Tibial nerve (tissue), 4 donors: Measurements from ENCODE around the gene VWF. TPM values are rescaled to one million over a fixed set of nuclear protein-coding genes. Genes with fewer than 3 reads are reported as not detected.
A peak's percentile ranks its signal among the peaks of the same experiment; 100 is the strongest.

Experiments
- DNase-seq, 2 donors: peaks; one replicate each; pipeline ENCODE4 v3.0.0-alpha.2; 2019; ENCODE audit warnings: low spot score in 2 of 2
- H3K27ac ChIP-seq, 4 donors: fragments of 200-600 bp; sonication (generic) in 3 of 4; one replicate each; pipeline ENCODE4 v1.5.1; 2017 to 2019; ENCODE audit warnings: mild to moderate bottlenecking in 1 of 4
- H3K27me3 ChIP-seq, 2 donors: fragments of 200-600 bp; sonication (generic) in 1 of 2; one replicate each; pipeline versions ENCODE4 v1.5.1 to v1.6.0; 2017 to 2019
- H3K36me3 ChIP-seq, 3 donors: fragments of 200-600 bp; sonication (generic); one replicate each; pipeline ENCODE4 v1.5.1; 2018 to 2019
- H3K4me1 ChIP-seq, 4 donors: fragments of 200-600 bp; sonication (generic) in 3 of 4; one replicate each; pipeline ENCODE4 v1.5.1; 2017 to 2019
- H3K4me3 ChIP-seq, 4 donors: fragments of 200-600 bp; sonication (generic) in 3 of 4; one replicate each; pipeline ENCODE4 v1.5.1; 2017 to 2019; ENCODE audit warnings: mild to moderate bottlenecking in 1 of 4, moderate library complexity in 1 of 4
- H3K9me3 ChIP-seq, 4 donors: fragments of 200-600 bp; sonication (generic) in 3 of 4; one replicate each; pipeline ENCODE4 v1.5.1; 2017 to 2019
- CTCF ChIP-seq, 5 experiments: fragments of 200-600 bp in 3 of 5; fragments of 450-650 bp in 2 of 5; sonication (generic) in 3 of 5; IDR thresholded peaks; one replicate each; pipeline ENCODE4 v1.5.1; 2016 to 2019; ENCODE audit warnings: antibody characterized with exemption in 5 of 5, mild to moderate bottlenecking in 3 of 5, moderate library complexity in 2 of 5
- EP300 ChIP-seq, 2 donors: sonication (generic); formaldehyde crosslinking; IDR thresholded peaks; one replicate each; pipeline ENCODE4 v1.6.1; 2017; ENCODE audit warnings: antibody characterized with exemption in 2 of 2, mild to moderate bottlenecking in 1 of 2
- POLR2A ChIP-seq, 2 donors: fragments of 450-650 bp; IDR thresholded peaks; one replicate each; pipeline ENCODE4 v1.6.1; 2017; ENCODE audit warnings: antibody characterized with exemption in 2 of 2, mild to moderate bottlenecking in 2 of 2, moderate library complexity in 2 of 2
- WGBS, 2 donors: methylation state at CpG; one replicate each; pipeline ENCODE4 v1.1.5; 2018; 5-methylcytosine and 5-hydroxymethylcytosine counted together
- total RNA-seq, 4 donors: library from RNA; depleted of rRNA; stranded (reverse); fragments of >200 nt; gene quantifications; one replicate each; pipeline ENCODE4 v1.1.0, GENCODE V29; 2016

VWF gene
- total RNA-seq, 4 donors from 2014 or later, result 82.7 to 311 (median 214) TPM

- no peak overlapping the region for H3K4me3 ChIP-seq
- H3K27me3 ChIP-seq, result no peaks in the 10 kb centered on the region
- H3K27ac ChIP-seq, result peak overlapping the region in 1 of 4 donors; percentile 18
- DNase-seq, result no peak
- TF ChIP-seq POLR2A (IDR thresholded peaks at IDR 0.05) (no peak), EP300 (IDR thresholded peaks at IDR 0.05) (no peak), CTCF (IDR thresholded peaks at IDR 0.05) (no peak)
- WGBS, 2 donors, result 71 to 87% methylated on average over 4 of the region's 4 CpGs
- H3K9me3 ChIP-seq, result no peaks in the 10 kb centered on the region
- H3K4me1 ChIP-seq, result peaks cover 0 to 37% (median 15%) of the 10 kb centered on the region in 4 donors
- H3K36me3 ChIP-seq, result no peaks in the 10 kb centered on the region
Measured at GRCh38 chr12:6071589-6071988, 52.9 kb downstream of the VWF start.

- Histone ChIP-seq H3K27ac (peak overlapping the region in 1 of 4 donors; percentile 19), H3K9me3 (no peaks in the 10 kb centered on the region), H3K27me3 (no peaks in the 10 kb centered on the region), H3K4me3 (no peak overlapping the region), H3K4me1 (peaks cover 0 to 36% (median 15%) of the 10 kb centered on the region in 4 donors), H3K36me3 (no peaks in the 10 kb centered on the region)
- no peak for DNase-seq
- WGBS, 2 donors, result 87% methylated on average over 11 of the region's 11 CpGs
- TF ChIP-seq CTCF (IDR thresholded peaks at IDR 0.05) (no peak), EP300 (IDR thresholded peaks at IDR 0.05) (peak in 1 of 2 donors; percentile 7)
Measured at GRCh38 chr12:6070472-6071257, 53.8 kb downstream of the VWF start.

- TF ChIP-seq CTCF (IDR thresholded peaks at IDR 0.05) (no peak), EP300 (IDR thresholded peaks at IDR 0.05) (peak in 1 of 2 donors; percentile 30), POLR2A (IDR thresholded peaks at IDR 0.05) (no peak)
- Histone ChIP-seq H3K27ac (peak overlapping the region in 2 of 4 donors; percentile 14 to 76), H3K36me3 (no peaks in the 10 kb centered on the region), H3K4me3 (no peak overlapping the region), H3K4me1 (peaks cover 0 to 25% (median 10%) of the 10 kb centered on the region in 4 donors), H3K9me3 (no peaks in the 10 kb centered on the region), H3K27me3 (no peaks in the 10 kb centered on the region)
- DNase-seq, result peak in 1 of 2 donors; percentile 32
- 34 to 46% methylated on average over 8 of the region's 8 CpGs for WGBS, 2 donors
Measured at GRCh38 chr12:6069437-6070093, 54.9 kb downstream of the VWF start.

- DNase-seq, result no peak
- TF ChIP-seq POLR2A (IDR thresholded peaks at IDR 0.05), result no peak
- TF ChIP-seq CTCF (IDR thresholded peaks at IDR 0.05), result no peak
- no peak for TF ChIP-seq EP300 (IDR thresholded peaks at IDR 0.05)
- Histone ChIP-seq H3K9me3 (no peaks in the 10 kb centered on the region), H3K36me3 (no peaks in the 10 kb centered on the region), H3K27me3 (no peaks in the 10 kb centered on the region), H3K4me3 (no peak overlapping the region), H3K4me1 (peaks cover 0 to 32% (median 10%) of the 10 kb centered on the region in 4 donors), H3K27ac (no peak overlapping the region)
- 84 to 88% methylated on average over 9 of the region's 9 CpGs for WGBS, 2 donors
Measured at GRCh38 chr12:6068227-6068626, 56.2 kb downstream of the VWF start.
